Ishikawa (cell line): Measurements from ENCODE around the gene DCBLD1.
A peak's percentile ranks its signal among the peaks of the same experiment; 100 is the strongest.

Source experiments
- CEBPB ChIP-seq: IDR thresholded peaks from 2 replicates; pipeline ENCODE4 v1.6.1; 2012
- CREB1 ChIP-seq: IDR thresholded peaks from 2 replicates; pipeline ENCODE4 v1.6.1; 2012; ENCODE audit warnings: low read depth
- EGR1 ChIP-seq: IDR thresholded peaks from 2 replicates; pipeline ENCODE4 v1.6.1; 2012
- EP300 ChIP-seq: IDR thresholded peaks from 2 replicates; pipeline ENCODE4 v1.6.1; 2012; ENCODE audit warnings: borderline replicate concordance
- FOXM1 ChIP-seq: IDR thresholded peaks from 2 replicates; pipeline ENCODE4 v1.6.1; 2012; ENCODE audit warnings: low read depth, borderline replicate concordance
- MAX ChIP-seq: IDR thresholded peaks from 2 replicates; pipeline ENCODE4 v1.6.1; 2012
- NFIC ChIP-seq: IDR thresholded peaks from 2 replicates; pipeline ENCODE4 v1.6.1; 2012
- RAD21 ChIP-seq: IDR thresholded peaks from 2 replicates; pipeline ENCODE4 v1.6.1; 2012; ENCODE audit warnings: low read depth
- REST ChIP-seq: IDR thresholded peaks from 2 replicates; pipeline ENCODE4 v1.6.1; 2012; ENCODE audit warnings: low read depth, mild to moderate bottlenecking
- TAF1 ChIP-seq: IDR thresholded peaks from 2 replicates; pipeline ENCODE4 v1.6.1; 2012; ENCODE audit warnings: low read depth, mild to moderate bottlenecking
- TCF12 ChIP-seq: IDR thresholded peaks from 2 replicates; pipeline ENCODE4 v1.6.1; 2012; ENCODE audit warnings: low read depth
- TEAD4 ChIP-seq: IDR thresholded peaks from 2 replicates; pipeline ENCODE4 v1.6.1; 2012
- USF1 ChIP-seq: IDR thresholded peaks from 2 replicates; pipeline ENCODE4 v1.6.1; 2012
- YY1 ChIP-seq: IDR thresholded peaks from 2 replicates; pipeline ENCODE4 v1.6.1; 2012; ENCODE audit warnings: low read depth
- ZBTB7A ChIP-seq: IDR thresholded peaks from 2 replicates; pipeline ENCODE4 v1.6.1; 2012; ENCODE audit warnings: low read depth

Gene DCBLD1

GRCh38 chr6:117448011-117448410, 34.5 kb upstream of the DCBLD1 start:
- TF ChIP-seq YY1 (no peak), CEBPB (no peak), REST (no peak)

- TF ChIP-seq FOXM1 (peak; percentile 12; the same call in 1 of the 2 replicates), NFIC (peak; percentile 58; the same call in 1 of the 2 replicates), TEAD4 (peak; percentile 32; the same call in 1 of the 2 replicates), YY1 (no peak), TCF12 (0 out of 2 replicates have a peak, but pooled peaks have one; percentile 27), USF1 (no peak), CEBPB (peak; percentile 85), EGR1 (no peak), EP300 (peak; percentile 58; the same call in 1 of the 2 replicates)
These were observed 33.6 kb upstream of the DCBLD1 start for GRCh38 chr6:117448732-117449485.

GRCh38 chr6:117449549-117450439, 32.7 kb upstream of the DCBLD1 start:
- peak; percentile 85 for TF ChIP-seq RAD21
- TF ChIP-seq EGR1, result no peak

- TF ChIP-seq FOXM1 (no peak), EGR1 (no peak), EP300 (no peak), CREB1 (no peak), MAX (no peak)
These were observed 30.8 kb upstream of the DCBLD1 start for GRCh38 chr6:117451671-117452070.

GRCh38 chr6:117456250-117456649, 26.2 kb upstream of the DCBLD1 start:
- TF ChIP-seq RAD21, result no peak

GRCh38 chr6:117456998-117457397, 25.5 kb upstream of the DCBLD1 start:
- TF ChIP-seq EP300, result no peak
- no peak for TF ChIP-seq TEAD4
- TF ChIP-seq ZBTB7A, result no peak
- TF ChIP-seq TCF12, result no peak
- TF ChIP-seq FOXM1, result no peak
- TF ChIP-seq USF1, result no peak
- TF ChIP-seq CEBPB, result no peak
- TF ChIP-seq CREB1, result no peak
- no peak for TF ChIP-seq MAX
- TF ChIP-seq RAD21, result no peak
- TF ChIP-seq TAF1, result no peak
- no peak for TF ChIP-seq NFIC
- TF ChIP-seq YY1, result no peak
- no peak for TF ChIP-seq REST
- no peak for TF ChIP-seq EGR1
